Stimulated activated CD4-positive, alpha-beta T cell treated with anti-CD3 and anti-CD28 coated beads, Interleukin-2, amount 100 ng/mL, for 48 hours (primary cell): Measurements from ENCODE around the gene RNFT2.
"Not testable (repeated sequence)": the region's sequence is repeated elsewhere in the genome, so short reads cannot be mapped to it uniquely, and the experiment has no call there.

Source experiments
- DNase-seq, 2 donors: peaks; one replicate each; pipeline ENCODE4 v3.0.0-alpha.2; 2020

The RNFT2 gene

DNA sequence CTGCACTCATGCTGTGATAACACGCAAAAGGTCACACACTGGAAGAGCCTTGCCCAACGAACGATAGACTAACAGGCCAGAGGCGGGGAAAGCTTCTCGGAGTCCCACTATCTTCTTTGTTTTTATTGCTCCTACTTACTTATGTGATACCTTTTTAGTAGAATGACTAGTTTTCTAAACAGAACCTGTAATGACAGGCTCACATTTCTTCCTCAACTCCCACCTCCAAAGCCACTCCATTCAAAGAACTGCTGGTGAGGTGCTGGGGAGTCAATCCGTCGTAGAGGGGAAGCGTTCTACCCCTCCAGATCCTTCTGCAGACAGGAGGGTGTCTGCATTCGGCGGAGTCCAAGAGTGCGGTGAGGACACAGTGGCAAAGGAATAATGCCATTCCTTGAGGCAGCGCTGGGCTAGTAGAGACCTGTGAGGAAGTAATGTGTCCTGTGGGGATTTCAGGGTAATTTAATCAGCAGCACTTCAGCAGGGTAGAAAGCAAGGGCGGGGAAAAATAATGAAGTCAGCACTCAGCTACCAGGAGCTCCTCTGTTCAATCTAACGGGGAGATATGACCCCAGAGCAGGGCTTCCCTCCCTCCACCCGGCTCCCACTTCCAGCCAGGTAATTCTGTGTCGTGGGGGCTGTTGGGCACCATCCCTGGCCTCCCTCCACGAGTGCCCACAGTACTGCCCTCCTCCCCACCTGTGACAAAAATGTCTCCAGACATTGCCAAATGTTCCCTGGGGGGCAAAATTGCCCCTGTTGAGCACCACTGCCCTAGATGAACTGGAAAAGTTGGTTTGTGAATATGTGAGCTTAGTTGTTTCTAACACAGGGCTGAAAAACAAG, 25.4 kb upstream of the RNFT2 start:
- DNase-seq: no peak

DNA sequence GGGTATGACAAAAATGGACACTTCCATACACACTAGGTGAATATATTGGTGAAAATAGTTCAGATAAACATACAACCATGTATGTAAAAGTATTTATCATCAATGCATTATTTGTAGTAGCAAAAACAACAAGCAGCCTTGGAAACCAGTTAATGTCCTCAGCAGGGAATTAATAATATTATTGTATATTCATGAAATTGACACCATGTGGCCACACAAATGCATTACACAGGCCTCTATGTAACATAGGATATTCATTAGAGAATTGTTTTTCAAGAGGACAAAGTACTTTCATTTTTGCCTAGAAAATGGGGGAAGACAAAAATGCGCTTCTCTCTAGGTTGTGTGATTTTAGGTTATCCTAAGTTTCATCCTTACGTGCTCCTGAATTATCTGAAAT, 24.6 kb upstream of the RNFT2 start:
- DNase-seq: no peak

DNA sequence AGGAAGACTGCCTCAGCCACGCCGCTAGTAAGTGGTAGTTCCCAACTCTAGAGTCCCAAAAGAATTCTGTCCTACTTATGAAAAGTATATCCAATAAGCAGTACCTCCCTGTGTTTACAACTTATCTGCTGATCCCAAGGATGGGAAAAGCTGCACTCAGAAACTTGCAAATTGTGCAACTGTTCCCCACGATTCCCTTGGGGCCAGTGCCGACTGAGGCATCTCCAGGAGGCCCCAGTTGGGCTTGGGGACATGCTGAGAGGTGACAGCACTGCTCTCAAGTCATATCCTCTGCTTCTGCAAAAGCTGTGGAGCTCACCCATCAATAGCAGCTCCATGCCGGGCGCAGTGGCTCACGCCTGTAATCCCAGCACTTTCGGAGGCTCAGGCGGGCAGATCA, 23.9 kb upstream of the RNFT2 start:
- DNase-seq: no peak

DNA sequence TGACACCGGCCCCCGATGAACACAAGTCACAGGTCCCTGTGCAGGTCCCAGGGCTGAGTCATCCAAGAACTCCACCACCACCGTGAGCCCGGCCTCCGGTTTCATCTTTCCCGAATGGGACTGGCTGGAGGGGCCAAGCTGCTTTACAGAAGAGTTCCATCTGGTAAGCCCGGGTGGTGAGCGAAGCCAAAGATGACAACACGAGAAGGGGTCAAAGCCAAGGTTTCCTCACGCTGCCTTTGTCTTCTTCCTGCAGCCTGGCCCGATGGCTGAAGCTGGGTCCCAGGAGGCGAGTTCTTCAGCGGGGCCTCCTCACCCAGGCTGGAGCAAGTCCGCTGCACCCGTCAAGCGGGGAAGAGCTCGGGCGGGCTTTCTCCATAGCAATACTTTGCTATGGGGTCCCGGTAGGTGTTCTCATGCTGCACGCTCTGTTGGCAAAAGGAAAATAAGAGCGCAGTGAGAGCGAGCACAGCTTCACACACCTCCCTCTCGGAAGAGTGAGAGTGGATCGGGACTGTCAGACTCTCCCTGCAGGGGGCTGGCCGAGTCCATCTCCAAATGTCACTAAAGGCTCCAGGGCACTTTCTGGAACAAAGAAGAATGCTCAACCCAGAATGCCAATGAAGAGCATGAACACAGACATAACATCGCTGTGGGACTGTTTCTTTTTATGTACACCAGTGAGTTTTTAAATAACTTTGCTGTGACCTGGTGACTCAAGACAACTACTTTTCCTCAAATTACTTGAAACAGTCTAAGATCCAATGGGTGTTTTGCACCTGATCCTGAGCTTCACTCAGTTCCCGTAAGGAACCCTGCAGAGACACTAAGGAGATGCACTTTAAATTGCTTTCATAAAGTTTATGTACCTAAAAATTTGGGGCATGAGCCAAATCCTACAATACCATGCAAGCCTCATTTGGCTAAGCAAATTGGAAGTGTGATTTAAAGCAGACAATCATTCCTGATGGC, 20.4 kb upstream of the RNFT2 start:
- no peak for DNase-seq

DNA sequence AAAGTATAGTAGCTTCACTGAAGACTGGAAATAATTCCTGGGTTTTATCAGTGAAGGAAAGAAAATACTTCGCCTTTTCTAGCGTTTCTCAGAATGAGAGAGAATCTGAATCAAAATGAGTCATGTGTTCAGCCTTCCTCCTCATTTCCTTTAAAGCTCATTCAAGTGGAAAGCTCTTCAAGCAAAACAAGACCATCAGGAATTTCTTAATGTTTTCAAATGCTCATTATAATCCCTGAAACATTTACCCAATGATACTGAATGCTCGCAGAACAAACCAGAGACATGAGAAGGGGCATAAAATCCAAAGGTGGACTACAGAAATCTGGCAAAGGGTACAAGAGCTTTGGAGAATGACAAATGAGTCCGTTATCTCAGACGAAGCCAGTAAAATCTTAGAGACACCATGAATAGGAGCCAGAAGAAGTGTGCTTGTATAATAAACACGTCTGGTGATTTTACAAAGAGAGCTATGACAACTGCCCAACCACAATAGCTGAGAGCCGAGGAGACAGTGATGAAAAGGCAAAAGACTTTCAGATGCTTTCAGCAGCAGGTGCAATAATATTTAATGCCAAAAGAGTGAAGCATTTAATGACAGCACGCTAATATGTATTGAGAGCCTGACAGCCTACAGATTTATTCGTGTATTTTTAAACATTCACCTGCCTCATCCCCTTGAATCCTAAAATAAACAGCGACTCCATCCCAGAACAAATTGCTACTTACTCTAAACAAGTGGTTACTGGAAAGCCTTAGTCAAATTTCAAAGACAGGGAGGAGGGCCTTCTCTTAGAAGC, 19.3 kb upstream of the RNFT2 start:
- DNase-seq: no peak

DNA sequence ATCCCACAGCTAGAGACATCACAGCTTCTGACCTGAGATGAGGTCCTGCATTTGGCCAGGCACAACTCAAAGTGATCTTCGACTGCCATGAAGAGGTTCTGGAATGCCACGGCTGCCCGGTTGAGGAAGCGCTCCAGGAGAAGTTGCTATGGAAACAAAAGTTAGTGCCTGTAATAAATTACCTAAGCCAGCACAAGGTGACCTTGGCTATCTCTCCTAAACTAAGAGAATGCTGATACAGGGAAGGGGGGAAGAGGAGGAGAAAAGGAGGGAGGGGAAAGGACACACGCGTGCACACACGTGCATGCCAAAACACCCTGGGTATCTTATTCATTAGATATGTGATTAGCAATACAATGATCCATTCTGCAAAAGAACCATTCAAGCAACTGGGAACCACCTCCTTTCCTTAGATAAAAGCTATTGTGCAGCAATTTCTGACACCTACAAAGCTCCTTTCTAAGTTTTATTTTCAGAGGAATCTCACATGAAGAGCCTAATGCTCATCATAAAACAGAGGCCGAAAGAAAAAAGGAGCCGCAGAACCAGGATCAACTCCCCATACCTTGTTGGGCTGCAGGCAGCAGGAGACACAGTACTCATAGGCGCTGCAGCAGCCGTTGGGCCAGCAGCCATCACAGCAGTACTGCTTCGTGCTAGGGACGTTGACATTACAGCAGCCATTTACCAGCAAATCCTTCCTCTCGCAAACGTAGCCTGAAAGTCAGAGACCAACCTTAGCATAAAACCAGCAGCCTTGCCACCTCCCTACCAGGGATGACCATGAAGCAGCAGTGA, 18.2 kb upstream of the RNFT2 start:
- no peak for DNase-seq

DNA sequence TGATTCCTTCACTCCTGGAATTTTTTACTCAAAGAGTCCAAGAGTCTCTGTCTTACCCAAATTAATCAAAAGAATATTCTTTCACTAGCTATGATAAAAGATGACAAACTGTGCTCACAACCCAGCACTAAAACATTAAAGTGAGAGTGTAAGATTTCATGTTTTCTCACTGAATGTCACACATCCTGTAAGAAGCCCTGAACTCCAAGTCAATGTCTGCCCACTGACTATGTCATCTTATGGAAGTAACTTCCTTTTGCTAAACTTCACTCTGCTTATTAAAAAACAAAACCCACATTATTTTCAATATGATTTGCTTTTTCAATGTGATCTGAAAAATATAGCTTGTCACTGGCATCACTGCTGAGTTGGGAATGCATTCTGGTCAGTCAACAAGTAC, 15.9 kb upstream of the RNFT2 start:
- no peak for DNase-seq

DNA sequence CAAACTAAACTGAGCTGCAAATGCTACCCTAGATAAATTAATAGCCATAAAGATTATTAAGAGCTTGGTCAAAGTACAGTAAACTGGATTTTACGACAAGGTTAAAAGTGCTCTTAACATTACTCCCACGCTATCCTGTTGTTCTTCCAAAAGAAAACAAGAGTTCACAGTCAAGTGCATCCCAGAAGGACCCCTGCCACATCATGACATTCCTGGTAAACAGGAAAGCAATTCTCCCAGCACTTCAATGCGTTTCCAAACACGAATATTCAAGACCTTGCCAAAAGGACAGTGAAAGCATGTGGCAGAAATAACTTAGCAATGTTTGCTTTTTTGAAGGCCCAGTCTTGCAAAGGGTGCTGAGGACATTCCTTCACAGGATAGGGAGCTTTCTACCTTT, 11.4 kb upstream of the RNFT2 start:
- no peak for DNase-seq

DNA sequence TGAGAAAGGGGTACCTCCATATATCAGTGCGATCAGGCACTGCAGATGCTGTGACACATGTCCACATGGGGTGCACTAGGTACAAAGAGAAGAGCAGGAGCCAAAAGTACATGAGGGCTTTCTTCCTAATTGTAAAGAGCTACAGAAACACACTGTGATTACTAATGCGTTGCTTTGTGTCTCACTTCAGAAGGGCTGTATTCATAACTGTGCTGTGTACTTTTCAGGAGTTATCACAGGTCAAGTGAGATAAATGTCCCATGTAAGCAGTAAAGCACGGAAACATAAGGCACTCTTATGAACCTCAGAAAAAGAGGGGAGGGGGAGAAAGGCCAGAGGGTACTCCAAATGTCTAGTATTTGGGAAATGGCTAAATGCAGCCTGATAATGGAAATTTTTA, 10.9 kb upstream of the RNFT2 start:
- DNase-seq: no peak

DNA sequence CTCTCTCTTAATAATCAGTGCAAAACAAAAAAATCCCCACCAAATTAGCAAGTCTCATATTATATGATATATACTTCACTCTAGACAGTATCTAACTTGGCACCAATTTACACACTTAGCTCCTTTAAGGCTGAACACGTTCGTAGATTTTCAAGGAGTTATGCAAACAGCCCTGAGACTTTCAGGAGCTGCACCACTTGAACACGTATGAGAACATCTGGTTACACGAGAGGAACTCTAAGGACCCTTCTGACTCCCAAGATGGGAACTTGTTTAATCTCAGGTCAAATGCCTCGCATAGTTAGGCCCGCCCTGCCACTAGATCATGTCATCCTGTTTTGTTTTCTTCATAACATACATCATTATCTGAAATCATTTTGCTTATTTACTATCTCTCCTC, 10.2 kb upstream of the RNFT2 start:
- DNase-seq: no peak

DNA sequence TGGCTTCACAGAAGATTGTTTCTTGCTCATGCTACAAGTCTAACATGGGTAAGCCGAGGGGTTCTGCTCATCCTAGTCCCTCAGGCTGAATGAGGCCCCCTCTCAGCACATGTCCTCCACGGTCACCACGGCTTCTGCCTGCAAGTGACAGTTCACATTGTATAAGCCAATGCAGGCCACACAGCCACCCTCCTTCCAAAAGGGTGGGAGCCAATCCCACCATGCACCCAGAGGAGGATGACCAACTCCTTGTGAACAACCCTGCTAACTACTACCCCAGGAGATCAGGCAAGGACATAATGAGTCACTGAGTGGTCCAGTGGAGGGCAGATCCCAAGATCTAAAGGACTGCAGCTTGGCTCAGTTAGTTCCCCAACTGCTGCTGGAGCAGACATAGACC, 6.3 kb upstream of the RNFT2 start:
- no peak for DNase-seq

DNA sequence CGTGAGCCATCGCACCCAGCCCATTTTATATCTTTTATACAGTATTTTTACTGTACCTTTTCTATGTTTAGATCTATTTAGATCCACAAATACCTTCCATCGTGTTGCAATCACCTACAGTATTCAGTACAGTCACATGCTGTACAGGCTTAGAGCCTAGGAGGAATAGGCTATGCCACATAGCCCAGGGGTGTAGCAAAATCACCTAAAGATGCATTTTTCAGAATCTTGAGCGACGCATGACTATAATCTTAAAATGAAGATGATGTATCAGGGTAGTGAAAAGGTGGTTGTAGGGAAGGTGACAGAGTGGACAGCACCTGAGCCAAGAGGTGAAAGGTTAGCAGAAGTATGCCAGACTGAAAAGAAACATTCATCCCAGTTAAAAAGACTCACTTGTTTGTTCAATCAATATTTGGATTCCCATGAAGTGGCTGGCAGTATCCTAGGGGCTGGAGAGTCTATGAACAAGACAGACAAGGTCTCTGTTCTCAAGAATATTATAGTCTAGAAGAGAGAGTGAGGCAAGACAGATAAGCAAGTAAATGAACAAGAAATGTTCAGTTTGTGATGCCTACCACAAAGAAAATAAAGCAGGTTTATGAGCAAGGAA, 3.9 kb upstream of the RNFT2 start:
- no peak for DNase-seq

DNA sequence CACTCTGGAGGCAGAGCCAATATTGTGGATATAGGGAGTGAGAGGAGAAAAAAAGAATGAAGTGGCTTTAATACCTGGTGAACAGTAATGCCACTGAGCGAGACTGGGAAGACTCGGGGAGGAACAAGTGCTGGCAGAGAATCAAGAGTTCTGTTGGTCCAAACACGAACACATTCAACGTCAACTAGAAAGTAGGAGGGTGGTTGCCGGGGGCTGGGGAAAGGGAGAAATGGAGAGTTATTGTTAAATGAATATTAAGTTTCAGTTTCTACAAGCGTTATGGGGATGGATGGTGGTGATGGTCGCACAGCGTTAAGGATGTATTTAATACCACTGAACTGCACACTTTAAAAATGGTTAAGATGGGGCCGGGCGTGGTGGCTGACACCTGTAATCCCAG, 3.0 kb upstream of the RNFT2 start:
- DNase-seq: no peak

DNA sequence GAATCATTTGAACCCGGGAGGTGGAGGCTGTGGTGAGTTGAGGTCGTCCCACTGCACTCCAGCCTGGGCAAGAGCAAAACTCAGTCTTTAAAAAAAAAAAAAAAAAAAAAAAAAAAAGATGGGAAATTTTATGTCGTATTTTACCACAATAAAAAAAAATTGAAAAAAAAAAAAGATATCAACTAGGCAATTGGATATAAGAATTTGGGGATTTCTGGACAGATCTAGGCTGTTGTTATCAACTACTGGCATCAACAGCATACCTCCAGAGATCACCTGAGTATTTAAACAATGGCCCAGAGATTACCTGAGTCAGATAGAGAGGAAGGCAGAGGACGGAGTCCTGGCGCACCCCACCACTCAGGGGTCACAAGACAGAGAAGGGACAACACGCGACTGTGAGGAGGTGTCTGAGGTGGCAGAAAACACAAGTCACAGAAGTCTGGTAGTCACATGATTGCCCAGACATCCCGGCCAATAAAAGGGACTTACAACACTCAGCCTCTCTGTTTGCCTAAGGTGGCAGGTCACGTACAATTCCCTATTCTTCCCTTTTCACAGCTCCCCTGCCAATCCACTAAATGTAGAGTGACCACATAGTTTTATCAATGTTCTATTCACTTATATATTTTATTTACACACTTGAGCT, 2.0 kb upstream of the RNFT2 start:
- DNase-seq: no peak

DNA sequence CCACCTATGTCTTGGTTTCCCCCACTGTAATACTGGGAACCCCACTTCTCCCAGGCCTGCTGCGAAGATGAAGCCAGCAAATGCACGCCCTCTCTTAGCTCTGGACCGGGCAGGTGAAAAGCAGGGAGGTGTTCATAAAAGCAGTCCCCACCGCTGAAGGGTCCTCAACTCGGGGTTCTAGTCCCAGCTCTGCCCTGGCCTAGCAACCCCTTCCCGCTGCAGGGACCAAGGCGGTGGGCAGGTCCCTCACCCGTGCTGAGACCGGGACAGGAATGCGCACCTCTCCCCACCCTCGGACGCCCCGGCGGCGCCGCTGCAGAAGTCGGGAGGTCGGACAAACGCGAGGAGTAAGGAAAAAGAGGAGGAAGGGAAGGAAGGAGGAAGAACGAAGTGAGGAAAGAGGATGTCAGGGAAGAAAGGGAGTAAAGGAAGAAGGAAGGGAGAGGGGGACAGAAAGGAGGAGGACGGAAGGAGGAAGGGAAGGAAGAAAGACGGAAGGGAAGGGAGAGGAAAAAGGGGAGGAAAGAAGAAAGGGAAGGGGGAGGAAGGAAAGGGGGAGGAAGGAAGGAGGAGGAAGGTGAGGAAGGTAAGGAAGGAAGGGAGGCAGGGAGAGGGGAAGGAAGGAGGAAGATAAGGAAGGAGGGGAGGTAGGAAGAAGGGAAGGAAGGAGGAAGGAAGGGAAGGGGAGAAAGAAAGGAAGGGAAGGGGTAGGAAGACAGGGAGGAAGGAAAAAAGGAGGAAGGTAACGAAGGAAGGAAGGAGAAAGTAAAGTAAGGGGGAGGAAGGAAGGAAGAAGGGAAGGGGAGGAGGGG, 947 bp upstream of the RNFT2 start:
- no peak for DNase-seq

DNA sequence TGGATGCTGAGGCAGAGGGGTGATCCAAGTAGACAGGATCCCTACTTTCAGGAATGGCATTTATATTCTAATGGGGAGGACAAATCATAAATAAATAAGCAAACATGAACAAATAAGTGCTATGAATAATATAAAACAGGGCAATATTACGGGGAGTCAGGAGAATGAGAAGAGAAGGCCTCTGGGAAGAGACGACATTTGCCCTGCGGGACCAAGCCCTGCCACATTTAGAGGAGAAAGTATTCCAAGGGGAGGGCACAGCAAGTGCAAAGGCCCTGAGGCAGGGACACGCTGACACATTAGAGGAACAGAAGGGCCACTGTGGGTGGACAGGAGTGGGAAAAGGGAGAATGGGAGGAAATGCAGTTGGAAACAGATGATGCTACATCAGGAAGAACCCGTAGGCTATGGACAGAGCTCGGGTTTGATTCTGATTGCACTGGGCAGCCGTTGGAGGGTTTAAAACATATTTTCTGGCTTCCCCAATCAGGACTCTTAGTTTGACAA, 1.3 kb downstream of the RNFT2 start:
- no peak for DNase-seq

DNA sequence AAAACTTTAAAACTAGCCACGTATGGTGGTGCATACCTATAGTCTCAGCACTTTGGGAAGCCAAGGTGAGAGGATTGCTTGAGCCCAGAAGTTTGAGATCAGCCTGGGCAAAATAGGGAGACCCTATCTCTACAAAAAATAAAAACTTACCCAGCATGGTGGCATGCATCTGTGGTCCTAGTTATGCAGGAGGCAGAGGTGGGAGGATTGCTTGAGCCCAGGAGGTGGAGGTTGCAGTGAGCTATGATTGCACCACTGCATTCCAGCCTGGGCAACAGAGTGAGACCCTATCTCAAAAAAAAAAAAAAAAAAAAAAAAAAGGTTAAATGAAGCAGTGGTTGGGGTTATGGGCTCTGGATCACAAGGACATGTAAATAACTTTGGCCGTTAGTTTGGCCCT, 4.7 kb downstream of the RNFT2 start:
- not testable (repeated sequence) for DNase-seq

DNA sequence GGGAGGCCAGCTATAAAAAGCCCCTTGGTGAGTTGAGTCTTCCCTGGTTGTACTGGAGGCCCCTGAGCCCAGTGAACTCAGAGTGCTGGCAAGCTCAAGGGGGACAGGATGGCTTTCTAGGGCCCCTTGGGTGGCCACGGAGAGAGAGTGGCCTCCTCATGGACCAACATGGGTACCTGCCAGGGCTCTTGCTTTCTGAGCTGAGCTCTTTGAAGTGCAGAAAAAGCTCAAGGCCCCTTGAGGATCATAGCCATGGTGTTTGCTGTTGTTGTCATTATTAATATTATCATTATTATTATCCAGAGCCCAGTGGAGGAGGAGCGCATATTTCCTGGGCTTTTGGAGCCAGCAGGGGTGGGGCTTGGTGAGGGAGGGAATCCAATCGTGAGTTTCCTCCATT, 6.7 kb downstream of the RNFT2 start:
- DNase-seq: no peak

DNA sequence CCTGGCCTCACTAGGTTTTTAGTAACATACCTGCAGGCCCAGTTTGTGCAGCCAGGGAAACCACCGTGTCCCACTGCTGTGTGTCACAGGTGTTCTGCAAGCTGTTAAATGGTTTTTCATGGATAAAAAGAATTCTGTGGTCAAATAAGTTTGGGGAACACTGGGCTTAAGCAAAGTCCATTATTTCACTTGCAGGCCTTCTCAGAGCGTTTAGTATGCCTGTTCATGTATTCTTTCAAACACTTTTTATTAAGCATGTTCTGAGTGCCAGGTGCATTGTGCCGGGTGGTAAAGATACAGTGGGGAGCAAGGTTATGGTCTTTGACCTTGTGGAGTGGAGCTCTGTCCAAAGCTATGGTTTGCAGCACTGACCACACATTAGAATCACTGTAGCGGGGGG, 7.4 kb downstream of the RNFT2 start:
- DNase-seq: no peak

DNA sequence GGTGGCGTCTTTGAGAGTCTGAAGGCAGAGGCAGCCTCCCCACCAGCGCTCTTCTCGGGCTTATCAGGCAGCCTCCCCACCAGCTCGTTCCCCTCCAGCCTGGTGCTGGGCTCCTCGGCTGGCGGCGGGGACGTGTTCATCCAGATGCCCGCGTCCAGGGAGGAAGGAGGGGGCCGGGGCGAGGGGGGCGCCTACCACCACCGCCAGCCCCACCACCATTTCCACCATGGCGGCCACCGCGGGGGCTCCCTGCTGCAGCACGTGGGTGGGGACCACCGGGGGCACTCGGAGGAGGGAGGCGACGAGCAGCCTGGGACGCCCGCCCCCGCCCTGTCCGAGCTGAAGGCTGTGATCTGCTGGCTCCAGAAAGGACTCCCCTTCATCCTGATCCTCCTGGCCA, 11.8 kb downstream of the RNFT2 start:
- DNase-seq: no peak
